ENCODE data around the gene APOBR. TPM values are rescaled to one million over a fixed set of nuclear protein-coding genes. Genes with fewer than 3 reads are reported as not detected.

APOBR gene
- total and polyA plus RNA-seq, 2 of the 13 experiments (the other 11 are each of a cell fraction or from before 2014, with no cell fraction given), result 0.03 TPM; not detected in 1

DNA sequence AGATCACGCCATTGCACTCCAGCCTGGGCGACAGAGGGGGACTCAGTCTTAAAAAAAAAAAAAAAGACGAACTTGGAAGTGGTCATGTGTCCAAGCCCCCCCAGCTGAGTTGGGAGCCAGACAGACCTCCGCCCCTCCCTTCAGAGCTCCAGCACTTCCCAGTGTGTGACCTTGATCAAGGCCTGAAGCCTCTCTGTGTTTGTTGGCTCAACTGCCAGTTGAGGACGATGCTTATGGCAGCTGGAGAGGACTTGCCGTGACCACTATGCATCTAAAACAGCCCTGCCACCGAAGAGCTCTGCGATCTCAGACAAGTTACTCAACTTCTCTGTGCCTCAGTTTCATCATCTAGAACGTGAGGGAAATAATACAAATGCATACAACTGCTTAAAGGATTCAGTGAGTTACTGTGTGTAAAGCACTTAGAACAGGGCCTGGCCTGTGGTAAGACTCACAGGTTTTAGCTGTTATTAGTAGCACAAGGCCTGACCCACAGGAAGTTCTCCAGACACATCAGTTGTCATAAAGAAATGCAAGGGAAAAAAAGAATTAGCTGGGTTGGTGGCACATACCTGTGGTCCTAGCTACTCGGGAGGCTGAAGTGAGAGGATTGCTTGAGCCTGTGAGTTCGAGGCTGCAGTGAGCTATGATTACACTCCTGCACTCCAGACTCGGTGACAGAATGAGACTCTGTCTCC lies 19.2 kb downstream of the APOBR start (continued):
- TF ChIP-seq, protein P1, sequence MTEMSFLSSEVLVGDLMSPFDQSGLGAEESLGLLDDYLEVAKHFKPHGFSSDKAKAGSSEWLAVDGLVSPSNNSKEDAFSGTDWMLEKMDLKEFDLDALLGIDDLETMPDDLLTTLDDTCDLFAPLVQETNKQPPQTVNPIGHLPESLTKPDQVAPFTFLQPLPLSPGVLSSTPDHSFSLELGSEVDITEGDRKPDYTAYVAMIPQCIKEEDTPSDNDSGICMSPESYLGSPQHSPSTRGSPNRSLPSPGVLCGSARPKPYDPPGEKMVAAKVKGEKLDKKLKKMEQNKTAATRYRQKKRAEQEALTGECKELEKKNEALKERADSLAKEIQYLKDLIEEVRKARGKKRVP (CRISPR knock-in tag; IDR thresholded peaks at IDR 0.05), result no peak
- no peak for TF ChIP-seq NCOA1 (CRISPR knock-in tag; IDR thresholded peaks at IDR 0.05)
- peak; percentile 45; the same call in 1 of the 2 replicates for TF ChIP-seq SAP130 (CRISPR knock-in tag; IDR thresholded peaks at IDR 0.05; ENCODE audit: low read depth)
- peak; percentile 82; the same call in 1 of the 2 replicates for TF ChIP-seq ZNF644 (CRISPR knock-in tag; IDR thresholded peaks at IDR 0.05; ENCODE audit: low read depth)

DNA sequence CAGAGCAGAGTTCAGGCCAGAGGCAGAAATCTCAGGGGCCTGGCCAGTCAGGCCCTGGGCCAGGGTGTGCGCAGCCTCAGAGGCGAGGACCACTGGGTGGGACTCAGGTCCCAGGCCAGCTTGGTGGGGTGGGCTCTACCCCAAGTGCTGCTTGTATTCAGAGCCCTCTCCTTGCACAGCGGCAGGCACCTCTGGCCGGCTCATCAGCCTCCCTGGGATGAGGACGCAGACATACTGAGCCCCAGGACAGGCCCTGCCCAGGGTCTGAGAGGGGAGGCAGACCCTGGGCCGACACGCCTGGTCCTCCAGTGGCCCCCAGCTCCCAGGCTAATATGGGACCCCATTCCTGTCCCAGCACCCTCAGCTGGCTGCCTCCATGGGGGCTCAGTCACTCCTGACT lies 19.8 kb downstream of the APOBR start:
- Histone ChIP-seq H4K20me1 (ENCODE audit: insufficient read depth, low read length) (no peaks in the 10 kb centered on the region), H3K4me2 (ENCODE audit: low read depth, low read length) (0 out of 2 replicates have a peak overlapping the region, but pooled peaks have one; percentile 49), H3K4me3 (replicated peaks in 1 of 3; ENCODE audit: insufficient read depth in 1 of 3, low read depth in 2 of 3, low read length in 3 of 3) (no peak overlapping the region), H3K9ac (ENCODE audit: insufficient read depth, low read depth, low read length) (no peak overlapping the region), H3K27ac (ENCODE audit: extremely low read length, insufficient read depth, low read length) (no peak overlapping the region), H3K4me1 (ENCODE audit: insufficient read depth, low read length) (peaks cover 45% of the 10 kb centered on the region), H3K9me3 (ENCODE audit: low read length) (no peaks in the 10 kb centered on the region), H3K27me3 (ENCODE audit: control insufficient read depth in 1 of 2, insufficient read depth in 2 of 2, low read length in 2 of 2) (no peaks in the 10 kb centered on the region), H3K79me2 (ENCODE audit: insufficient read depth, low read length) (no peaks in the 10 kb centered on the region), H2AFZ (ENCODE audit: low read length) (no peak overlapping the region), H3K36me3 (replicated peaks in 1 of 2; ENCODE audit: control insufficient read depth in 1 of 2, insufficient read depth in 2 of 2, low read length in 2 of 2) (no peaks in the 10 kb centered on the region)
- ATAC-seq (peak; percentile 26), DNase-seq (ENCODE audit: low spot score) (no peak), FAIRE-seq (no peak)
- CTCF ChIA-PET (ENCODE audit: low intra/inter-chr PET ratio, low total read pairs), result no interaction called here
- POLR2A ChIA-PET, result interaction anchor here (0.9 kb wide), 1 partner anchor 12 kb away, joined by 3 read pairs; no protein-coding TSS in a partner anchor
- in situ Hi-C loops (cut with HindIII; ENCODE audit: extremely low pct_ligation_motif_present, low pct_unique_long_range_greater_than_20kb) (no loop called here), intact Hi-C loops (cut with micrococcal nuclease; ENCODE audit: unreplicated experiment) (no loop called here)
- WGBS (ENCODE audit: low lambda C conversion rate), result 90% methylated on average over 2 of the region's 7 CpGs
- TF ChIP-seq, protein P2, sequence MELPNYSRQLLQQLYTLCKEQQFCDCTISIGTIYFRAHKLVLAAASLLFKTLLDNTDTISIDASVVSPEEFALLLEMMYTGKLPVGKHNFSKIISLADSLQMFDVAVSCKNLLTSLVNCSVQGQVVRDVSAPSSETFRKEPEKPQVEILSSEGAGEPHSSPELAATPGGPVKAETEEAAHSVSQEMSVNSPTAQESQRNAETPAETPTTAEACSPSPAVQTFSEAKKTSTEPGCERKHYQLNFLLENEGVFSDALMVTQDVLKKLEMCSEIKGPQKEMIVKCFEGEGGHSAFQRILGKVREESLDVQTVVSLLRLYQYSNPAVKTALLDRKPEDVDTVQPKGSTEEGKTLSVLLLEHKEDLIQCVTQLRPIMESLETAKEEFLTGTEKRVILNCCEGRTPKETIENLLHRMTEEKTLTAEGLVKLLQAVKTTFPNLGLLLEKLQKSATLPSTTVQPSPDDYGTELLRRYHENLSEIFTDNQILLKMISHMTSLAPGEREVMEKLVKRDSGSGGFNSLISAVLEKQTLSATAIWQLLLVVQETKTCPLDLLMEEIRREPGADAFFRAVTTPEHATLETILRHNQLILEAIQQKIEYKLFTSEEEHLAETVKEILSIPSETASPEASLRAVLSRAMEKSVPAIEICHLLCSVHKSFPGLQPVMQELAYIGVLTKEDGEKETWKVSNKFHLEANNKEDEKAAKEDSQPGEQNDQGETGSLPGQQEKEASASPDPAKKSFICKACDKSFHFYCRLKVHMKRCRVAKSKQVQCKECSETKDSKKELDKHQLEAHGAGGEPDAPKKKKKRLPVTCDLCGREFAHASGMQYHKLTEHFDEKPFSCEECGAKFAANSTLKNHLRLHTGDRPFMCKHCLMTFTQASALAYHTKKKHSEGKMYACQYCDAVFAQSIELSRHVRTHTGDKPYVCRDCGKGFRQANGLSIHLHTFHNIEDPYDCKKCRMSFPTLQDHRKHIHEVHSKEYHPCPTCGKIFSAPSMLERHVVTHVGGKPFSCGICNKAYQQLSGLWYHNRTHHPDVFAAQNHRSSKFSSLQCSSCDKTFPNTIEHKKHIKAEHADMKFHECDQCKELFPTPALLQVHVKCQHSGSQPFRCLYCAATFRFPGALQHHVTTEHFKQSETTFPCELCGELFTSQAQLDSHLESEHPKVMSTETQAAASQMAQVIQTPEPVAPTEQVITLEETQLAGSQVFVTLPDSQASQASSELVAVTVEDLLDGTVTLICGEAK (IDR thresholded peaks at IDR 0.05), result no peak
- TF ChIP-seq, protein P2 (CRISPR knock-in tag; IDR thresholded peaks at IDR 0.05), result 0 out of 2 replicates have a peak, but pooled peaks have one; percentile 11
- TF ChIP-seq GATAD1 (CRISPR knock-in tag; IDR thresholded peaks at IDR 0.05), result no peak
- TF ChIP-seq ATF7 (IDR thresholded peaks at IDR 0.05), result no peak
- TF ChIP-seq ATF7 (CRISPR knock-in tag; IDR thresholded peaks at IDR 0.05), result peak; percentile 48; the same call in 1 of the 2 replicates
- BruUV-seq (replicated peaks), result no TSS peak

Measured in HepG2 (cell line).